Right ventricle myocardium inferior (tissue), 1 donor: Measurements from ENCODE around the gene BTBD17. TPM values are rescaled to one million over a fixed set of nuclear protein-coding genes. Genes with fewer than 3 reads are reported as not detected.

Source experiments
- ATAC-seq: fragments of 200-7000 bp; cut with Tn5 transposase; one replicate; pipeline ENCODE4 v1.9.1; 2020; ENCODE audit warnings: mild to moderate bottlenecking, moderate library complexity
- DNase-seq: peaks from one replicate; pipeline ENCODE4 v3.0.0; 2021; ENCODE audit errors: missing footprints
- intact Hi-C: fragments of 100-400 bp; cut with DNase I; formaldehyde crosslinking; loops from one replicate; pipeline ENCODE4 v1.11.0; 2022
- total RNA-seq: library from RNA; stranded (reverse); fragmentation: NEBNext Ultra II Directional; extraction: Animal tissue kit (Norgen Biotek cat#: 25700); gene quantifications from one replicate; pipeline ENCODE4 v1.2.1, GENCODE V29; 2021
- donor health status: DM: no; HTN: yes; CAD: no; lungs with severe emphysema.

BTBD17 gene
- total RNA-seq, 1 donor from 2014 or later, result not detected

GRCh38 chr17:74318391-74318790 is 43.3 kb downstream of the BTBD17 start:
- ATAC-seq (no peak), DNase-seq (no peak)
- intact Hi-C loops, result no loop called here

DNA sequence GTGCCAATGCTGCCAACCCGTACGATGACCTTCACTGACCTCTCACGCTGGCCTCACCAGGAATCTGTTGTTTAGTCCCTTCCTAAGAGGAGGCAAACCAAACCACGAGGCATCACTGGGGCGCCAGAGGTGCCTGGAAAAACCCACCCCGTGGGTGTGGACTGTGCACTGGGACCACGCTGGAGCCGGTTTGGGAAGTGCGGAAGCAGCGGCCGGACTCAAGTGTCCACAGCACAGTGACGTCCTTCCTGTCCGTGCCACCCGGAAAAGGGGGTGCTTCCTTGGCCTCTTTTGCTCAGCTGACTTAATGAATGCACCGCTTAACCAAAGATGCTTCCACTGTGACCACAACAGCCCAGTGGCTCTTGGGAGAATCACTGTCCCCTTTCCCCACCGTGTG is 44.6 kb downstream of the BTBD17 start:
- no peak for ATAC-seq
- intact Hi-C loops, result no loop called here
- DNase-seq, result peak; percentile 61

- intact Hi-C loops, result no loop called here
- ATAC-seq (no peak), DNase-seq (peak; percentile 31)
These were observed 45.4 kb downstream of the BTBD17 start for GRCh38 chr17:74316220-74316619.

- ATAC-seq, result no peak
- intact Hi-C loops, result no loop called here
- DNase-seq, result peak; percentile 53
These were observed 46.8 kb downstream of the BTBD17 start for GRCh38 chr17:74314877-74315276.

DNA sequence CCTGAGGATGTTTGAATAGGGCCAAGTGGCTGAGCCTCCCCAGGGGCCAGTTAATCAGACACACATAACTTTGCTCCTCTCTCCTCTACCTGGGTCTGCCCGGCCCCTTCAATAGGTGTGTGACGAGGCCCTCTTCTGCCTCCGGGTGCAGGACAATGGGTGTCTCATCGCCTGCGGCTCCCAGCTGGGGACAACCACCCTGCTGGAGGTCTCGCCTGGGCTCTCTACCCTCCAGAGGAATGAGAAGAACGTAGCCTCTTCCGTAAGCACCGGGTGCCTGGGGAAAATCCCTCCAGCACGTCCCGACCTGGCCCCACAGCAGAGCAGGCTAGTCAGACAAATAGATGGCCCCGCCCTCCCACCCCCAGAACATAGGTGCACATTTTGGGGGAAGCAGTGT is 51.8 kb downstream of the BTBD17 start:
- DNase-seq, result peak; percentile 48
- intact Hi-C loops, result no loop called here
- no peak for ATAC-seq

- DNase-seq, result peak; percentile 82
- intact Hi-C loops, result no loop called here
- ATAC-seq, result peak; percentile 84
These were observed 53.5 kb downstream of the BTBD17 start for GRCh38 chr17:74307984-74308773.

Other genes starting within 250 kb of the BTBD17 start
- 747 TPM for gene RPL38, start 158.2 kb downstream of the BTBD17 start, total RNA-seq
- gene TTYH2, start 148.3 kb downstream of the BTBD17 start, total RNA-seq, result 39.2 TPM
- gene DNAI2, start 87.6 kb downstream of the BTBD17 start, total RNA-seq, result not detected
- gene KIF19, start 35.6 kb downstream of the BTBD17 start, total RNA-seq, result 0.16 TPM
- gene GPR142, start 5.6 kb upstream of the BTBD17 start, total RNA-seq, result not detected
- gene GPRC5C, start 70.2 kb upstream of the BTBD17 start, total RNA-seq, result 37.2 TPM
- 2.4 TPM for gene CD300A, start 104.8 kb upstream of the BTBD17 start, total RNA-seq
- gene CD300LB, start 169.6 kb upstream of the BTBD17 start, total RNA-seq, result 0.19 TPM
- gene CD300C, start 184.2 kb upstream of the BTBD17 start, total RNA-seq, result 1.2 TPM
- not detected for gene CD300H, start 205.6 kb upstream of the BTBD17 start, total RNA-seq
- gene CD300LD, start 230.4 kb upstream of the BTBD17 start, total RNA-seq, result not detected